ENCODE data around the gene C4B. TPM values are rescaled to one million over a fixed set of nuclear protein-coding genes. Genes with fewer than 3 reads are reported as not detected.
A peak's percentile ranks its signal among the peaks of the same experiment; 100 is the strongest.

The C4B gene
- total RNA-seq, 1 experiment from 2014 or later, result 2.7 TPM

DNA sequence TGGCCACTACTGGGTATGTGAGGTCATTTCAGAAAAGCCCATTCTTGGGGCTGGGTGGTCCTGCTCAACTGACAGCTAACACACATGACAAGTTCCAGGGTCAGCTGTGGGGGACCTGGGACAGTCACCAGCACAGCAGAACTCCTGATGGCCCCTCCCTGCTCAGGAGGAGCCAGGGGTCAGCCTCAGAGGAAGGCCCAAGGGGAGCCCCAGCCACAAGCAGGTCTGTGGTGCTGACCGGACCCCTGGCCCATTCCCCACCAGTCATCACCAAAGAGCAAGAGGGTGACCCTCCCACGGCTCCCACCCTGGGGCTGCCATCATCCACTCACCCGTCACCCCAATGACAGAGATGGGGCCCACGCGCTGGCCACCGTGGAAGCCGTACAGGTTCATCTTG, 41.7 kb downstream of the C4B start:
- H3K79me1 ChIP-seq (ENCODE audit: insufficient read depth, low read depth, low read length, poor library complexity, severe bottlenecking), result no peaks in the 10 kb centered on the region
- H3K4me1 ChIP-seq (ENCODE audit: insufficient read depth, low read length), result no peaks in the 10 kb centered on the region
- H3T11ph ChIP-seq (ENCODE audit: low read length), result no peak overlapping the region
- no peaks in the 10 kb centered on the region for H3K23me2 ChIP-seq (ENCODE audit: insufficient read length, low read depth, low read length, poor library complexity, severe bottlenecking)
- no peak overlapping the region for H4K91ac ChIP-seq (ENCODE audit: insufficient read length, low read depth, low read length)
- H4K20me1 ChIP-seq (ENCODE audit: control insufficient read depth, insufficient read depth, insufficient read length), result no peaks in the 10 kb centered on the region
- DNase-seq, result peak; percentile 14
- H2BK20ac ChIP-seq (ENCODE audit: low read depth, low read length, poor library complexity, severe bottlenecking), result no peak overlapping the region
- no peak overlapping the region for H2BK5ac ChIP-seq (ENCODE audit: insufficient read length, low read length)
- no peak overlapping the region for H4K5ac ChIP-seq (ENCODE audit: insufficient read length, low read depth, low read length)
- no peaks in the 10 kb centered on the region for H3K79me2 ChIP-seq (ENCODE audit: insufficient read depth, low read length)
- H2BK120ac ChIP-seq (ENCODE audit: low read depth, low read length, poor library complexity, severe bottlenecking), result no peak overlapping the region
- H3K9ac ChIP-seq (ENCODE audit: extremely low read depth, insufficient read length, low read length), result no peak overlapping the region
- no peak overlapping the region for H3K14ac ChIP-seq (ENCODE audit: insufficient read depth, low read length)
- peaks cover 3% of the 10 kb centered on the region for H3K27me3 Mint-ChIP-seq (ENCODE audit: low read depth)
- H4K8ac ChIP-seq (replicated peaks; ENCODE audit: insufficient read length, low read depth, low read length), result no peak overlapping the region
- H3K4me1 Mint-ChIP-seq, result peaks cover 0 to 4% of the 10 kb centered on the region in 2 experiments; a peak in 2 of 4 replicates
- H3K27ac ChIP-seq (ENCODE audit: insufficient read length, low read depth, low read length), result no peak overlapping the region
- H3K9me3 ChIP-seq (ENCODE audit: control insufficient read depth, low read depth, low read length), result no peaks in the 10 kb centered on the region
- H3K9me3 Mint-ChIP-seq, result no peaks in the 10 kb centered on the region
- H3K4me2 ChIP-seq (ENCODE audit: insufficient read depth, insufficient read length, low read length), result no peak overlapping the region
- no peak overlapping the region for H3K23ac ChIP-seq (ENCODE audit: insufficient read length, low read depth, low read length)
- no peak overlapping the region for H3K4me3 Mint-ChIP-seq
- H3K36me3 Mint-ChIP-seq (ENCODE audit: insufficient read depth in 1 of 3, low read depth in 3 of 3), result no peaks in the 10 kb centered on the region; a peak in 1 of 7 replicates
- H3K18ac ChIP-seq (ENCODE audit: insufficient read length, low read depth, low read length), result no peak overlapping the region
- no peak overlapping the region for H2AK5ac ChIP-seq (ENCODE audit: insufficient read length, low read length)
- H3K27me3 ChIP-seq (ENCODE audit: insufficient read depth, low read length), result no peaks in the 10 kb centered on the region
- TF ChIP-seq, protein P1, sequence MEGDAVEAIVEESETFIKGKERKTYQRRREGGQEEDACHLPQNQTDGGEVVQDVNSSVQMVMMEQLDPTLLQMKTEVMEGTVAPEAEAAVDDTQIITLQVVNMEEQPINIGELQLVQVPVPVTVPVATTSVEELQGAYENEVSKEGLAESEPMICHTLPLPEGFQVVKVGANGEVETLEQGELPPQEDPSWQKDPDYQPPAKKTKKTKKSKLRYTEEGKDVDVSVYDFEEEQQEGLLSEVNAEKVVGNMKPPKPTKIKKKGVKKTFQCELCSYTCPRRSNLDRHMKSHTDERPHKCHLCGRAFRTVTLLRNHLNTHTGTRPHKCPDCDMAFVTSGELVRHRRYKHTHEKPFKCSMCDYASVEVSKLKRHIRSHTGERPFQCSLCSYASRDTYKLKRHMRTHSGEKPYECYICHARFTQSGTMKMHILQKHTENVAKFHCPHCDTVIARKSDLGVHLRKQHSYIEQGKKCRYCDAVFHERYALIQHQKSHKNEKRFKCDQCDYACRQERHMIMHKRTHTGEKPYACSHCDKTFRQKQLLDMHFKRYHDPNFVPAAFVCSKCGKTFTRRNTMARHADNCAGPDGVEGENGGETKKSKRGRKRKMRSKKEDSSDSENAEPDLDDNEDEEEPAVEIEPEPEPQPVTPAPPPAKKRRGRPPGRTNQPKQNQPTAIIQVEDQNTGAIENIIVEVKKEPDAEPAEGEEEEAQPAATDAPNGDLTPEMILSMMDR (conservative IDR thresholded peaks at IDR 0.05), result no peak
- H3K4ac ChIP-seq (ENCODE audit: low read depth, low read length), result no peak overlapping the region
- H2AFZ ChIP-seq (ENCODE audit: low read length), result no peak overlapping the region
- H3K56ac ChIP-seq (ENCODE audit: insufficient read length, low read depth, low read length), result no peak overlapping the region
- WGBS (ENCODE audit: extremely low coverage, insufficient read length, low lambda C conversion rate), result no CpG with 5 or more reads among the region's 7 CpGs
- H3K27ac Mint-ChIP-seq, result no peak overlapping the region
- H2BK12ac ChIP-seq (ENCODE audit: insufficient read length, low read depth, low read length), result no peak overlapping the region
- no peak overlapping the region for H2BK15ac ChIP-seq (ENCODE audit: low read depth, low read length)
